Liver (tissue), 3 donors: ENCODE measurements around the gene KCNQ1.

ENCODE experiments used
- CTCF ChIP-seq: fragments of 150-350 bp; IDR thresholded peaks from 2 replicates; pipeline ENCODE4 v1.5.1; 2017; ENCODE audit warnings: improper control_type of control experiment, low read depth, low read length; ENCODE audit not compliant: missing input control
- EGR1 ChIP-seq, 2 donors: IDR thresholded peaks; 2 replicates each; pipeline ENCODE4 v1.6.1; 2016 to 2018; ENCODE audit warnings: antibody characterized with exemption in 2 of 2, low read depth in 2 of 2
- FOXA1 ChIP-seq: IDR thresholded peaks from 2 replicates; pipeline ENCODE4 v1.6.1; 2016; ENCODE audit warnings: antibody characterized with exemption
- FOXA2 ChIP-seq: IDR thresholded peaks from 2 replicates; pipeline ENCODE4 v1.6.1; 2016; ENCODE audit warnings: antibody characterized with exemption
- GABPA ChIP-seq, 2 donors: IDR thresholded peaks in 1 of 2; conservative IDR thresholded peaks in 1 of 2; 2 replicates each; pipeline ENCODE4 v1.6.1; 2016; ENCODE audit warnings: antibody characterized with exemption in 2 of 2, mild to moderate bottlenecking in 1 of 2, moderate library complexity in 1 of 2
- MAX ChIP-seq: IDR thresholded peaks from 2 replicates; pipeline ENCODE4 v1.6.1; 2016; ENCODE audit warnings: antibody characterized with exemption
- RAD21 ChIP-seq, 2 donors: IDR thresholded peaks; 2 replicates each; pipeline ENCODE4 v1.6.1; 2016; ENCODE audit warnings: antibody characterized with exemption in 2 of 2, mild to moderate bottlenecking in 2 of 2
- REST ChIP-seq: IDR thresholded peaks from 2 replicates; pipeline ENCODE4 v1.6.1; 2016; ENCODE audit warnings: antibody characterized with exemption, mild to moderate bottlenecking
- SP1 ChIP-seq: IDR thresholded peaks from 2 replicates; pipeline ENCODE4 v1.6.1; 2018; ENCODE audit warnings: antibody characterized with exemption, mild to moderate bottlenecking
- TAF1 ChIP-seq: conservative IDR thresholded peaks from 2 replicates; pipeline ENCODE4 v1.6.1; 2016; ENCODE audit warnings: antibody characterized with exemption, mild to moderate bottlenecking
- YY1 ChIP-seq: IDR thresholded peaks from 2 replicates; pipeline ENCODE4 v1.6.1; 2016; ENCODE audit warnings: antibody characterized with exemption, mild to moderate bottlenecking
- ZBTB33 ChIP-seq: IDR thresholded peaks from 2 replicates; pipeline ENCODE4 v1.6.1; 2016; ENCODE audit warnings: antibody characterized with exemption
- donor health status: healthy.
- donor health status: healthy.

- TF ChIP-seq CTCF (no peak), EGR1 (IDR thresholded peaks at IDR 0.05; ENCODE audit: low read depth in 2 of 2) (no peak), RAD21 (IDR thresholded peaks at IDR 0.05) (no peak), TAF1 (no peak), FOXA2 (no peak), GABPA (IDR thresholded peaks at IDR 0.05 in 1 of 2, conservative IDR thresholded peaks at IDR 0.05 in 1 of 2) (no peak), ZBTB33 (no peak), REST (no peak), YY1 (no peak), MAX (no peak), SP1 (no peak), FOXA1 (no peak)
These were observed 150.4 kb downstream of the KCNQ1 start for GRCh38 chr11:2595204-2595603.
